Smooth muscle cell (in vitro differentiated cells): ENCODE results near the gene METAP1D. TPM values are rescaled to one million over a fixed set of nuclear protein-coding genes. Genes with fewer than 3 reads are reported as not detected.
A peak's percentile ranks its signal among the peaks of the same experiment; 100 is the strongest.

Source experiments
- DNase-seq: peaks from one replicate; lab custom pipeline; 2025; ENCODE audit not compliant: unreplicated experiment; lab: John Stamatoyannopoulos, UW
- H2AFZ ChIP-seq: fragments of 200-600 bp; sonication (generic); 2 replicates; pipeline ENCODE4 v1.6.0; 2016; ENCODE audit warnings: antibody characterized with exemption, low read depth, mild to moderate bottlenecking
- H3F3A ChIP-seq: fragments of 200-600 bp; sonication (generic); 2 replicates; pipeline ENCODE4 v1.6.0; 2017; ENCODE audit warnings: antibody characterized with exemption, low read depth
- H3K27ac ChIP-seq: fragments of 200-600 bp; sonication (generic); 2 replicates; pipeline ENCODE4 v1.5.1; 2016; ENCODE audit warnings: low read depth, mild to moderate bottlenecking
- H3K27me3 ChIP-seq: fragments of 200-600 bp; sonication (generic); 2 replicates; pipeline ENCODE4 v1.6.1; 2016; ENCODE audit warnings: low read depth, mild to moderate bottlenecking
- H3K36me3 ChIP-seq: fragments of 200-600 bp; sonication (generic); 2 replicates; pipeline ENCODE4 v1.5.1; 2016; ENCODE audit warnings: low read depth
- H3K4me1 ChIP-seq: fragments of 200-600 bp; sonication (generic); 2 replicates; pipeline ENCODE4 v1.5.1; 2016; ENCODE audit warnings: low read depth
- H3K4me2 ChIP-seq: fragments of 200-600 bp; sonication (generic); 2 replicates; pipeline ENCODE4 v1.6.0; 2016; ENCODE audit warnings: mild to moderate bottlenecking
- H3K4me3 ChIP-seq: fragments of 200-600 bp; sonication (generic); 2 replicates; pipeline ENCODE4 v1.5.1; 2016; ENCODE audit warnings: mild to moderate bottlenecking
- H3K79me2 ChIP-seq: fragments of 200-600 bp; sonication (generic); 2 replicates; pipeline ENCODE4 v1.6.0; 2016; ENCODE audit warnings: low read depth, mild to moderate bottlenecking
- H3K9ac ChIP-seq: fragments of 200-600 bp; sonication (generic); 2 replicates; pipeline ENCODE4 v1.6.0; 2016; ENCODE audit warnings: low read depth
- H3K9me3 ChIP-seq: fragments of 200-600 bp; sonication (generic); replicated peaks from 2 replicates; pipeline ENCODE4 v1.5.1; 2016; ENCODE audit warnings: low read depth
- H4K20me1 ChIP-seq: fragments of 200-600 bp; sonication (generic); 2 replicates; pipeline ENCODE4 v1.6.0; 2016; ENCODE audit warnings: low read depth
- WGBS: methylation state at CpG from one replicate; pipeline ENCODE4 v1.1.7; 2016; ENCODE audit warnings: low lambda C conversion rate; 5-methylcytosine and 5-hydroxymethylcytosine counted together
- polyA plus RNA-seq: library from polyadenylated mRNA; unstranded; fragments of >200 nt; fragmentation: Nextera tagmentation; extraction: Ambion mirVana; gene quantifications from 2 replicates; pipeline ENCODE4 v1.2.1, GENCODE V29; 2016
- total RNA-seq: library from RNA; depleted of rRNA; stranded (reverse); fragments of >200 nt; gene quantifications from 2 replicates; pipeline ENCODE4 v1.2.3, GENCODE V29; 2014
- TF ChIP-seq, protein P1 (sequence below): fragments of 200-600 bp; sonication (generic); IDR thresholded peaks from 2 replicates; pipeline ENCODE4 v1.5.1; 2017; ENCODE audit warnings: borderline replicate concordance, mild to moderate bottlenecking, antibody characterized with exemption; ENCODE audit not compliant: insufficient read depth, poor library complexity, severe bottlenecking

Gene METAP1D
- total and polyA plus RNA-seq, 2 experiments from 2014 or later: 5.9 to 7.5 TPM

DNA sequence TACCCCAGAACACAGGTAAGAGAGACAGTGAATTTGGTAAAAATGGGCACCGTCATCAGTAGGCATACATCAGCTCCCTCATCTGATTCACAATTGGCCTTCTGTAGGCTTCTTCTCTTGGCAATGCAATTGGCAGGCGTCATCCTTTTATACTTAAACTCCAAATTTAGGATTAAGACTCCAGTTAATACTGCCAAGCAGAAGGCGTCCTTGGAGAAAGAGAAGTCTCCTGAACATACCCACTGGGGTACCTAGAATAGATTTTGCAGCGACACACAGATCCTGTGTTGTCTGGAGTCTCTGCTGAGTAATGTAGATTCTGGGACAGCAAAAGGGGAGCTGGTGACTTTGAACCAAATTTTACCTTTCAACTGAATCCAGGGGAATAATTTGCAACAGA, 592 bp upstream of the METAP1D start:
- Histone ChIP-seq H3K9ac (no peak overlapping the region), H3K4me1 (peaks cover 8% of the 10 kb centered on the region), H3F3A (no peaks in the 10 kb centered on the region), H3K4me2 (peak overlapping the region; percentile 88), H3K36me3 (no peaks in the 10 kb centered on the region), H3K79me2 (no peaks in the 10 kb centered on the region), H3K27me3 (no peaks in the 10 kb centered on the region), H3K9me3 (no peaks in the 10 kb centered on the region), H3K4me3 (peak overlapping the region; percentile 64), H2AFZ (peak overlapping the region; percentile 98), H3K27ac (no peak overlapping the region), H4K20me1 (no peaks in the 10 kb centered on the region)
- 59% methylated on average over 4 of the region's 4 CpGs for WGBS
- TF ChIP-seq, protein P1, sequence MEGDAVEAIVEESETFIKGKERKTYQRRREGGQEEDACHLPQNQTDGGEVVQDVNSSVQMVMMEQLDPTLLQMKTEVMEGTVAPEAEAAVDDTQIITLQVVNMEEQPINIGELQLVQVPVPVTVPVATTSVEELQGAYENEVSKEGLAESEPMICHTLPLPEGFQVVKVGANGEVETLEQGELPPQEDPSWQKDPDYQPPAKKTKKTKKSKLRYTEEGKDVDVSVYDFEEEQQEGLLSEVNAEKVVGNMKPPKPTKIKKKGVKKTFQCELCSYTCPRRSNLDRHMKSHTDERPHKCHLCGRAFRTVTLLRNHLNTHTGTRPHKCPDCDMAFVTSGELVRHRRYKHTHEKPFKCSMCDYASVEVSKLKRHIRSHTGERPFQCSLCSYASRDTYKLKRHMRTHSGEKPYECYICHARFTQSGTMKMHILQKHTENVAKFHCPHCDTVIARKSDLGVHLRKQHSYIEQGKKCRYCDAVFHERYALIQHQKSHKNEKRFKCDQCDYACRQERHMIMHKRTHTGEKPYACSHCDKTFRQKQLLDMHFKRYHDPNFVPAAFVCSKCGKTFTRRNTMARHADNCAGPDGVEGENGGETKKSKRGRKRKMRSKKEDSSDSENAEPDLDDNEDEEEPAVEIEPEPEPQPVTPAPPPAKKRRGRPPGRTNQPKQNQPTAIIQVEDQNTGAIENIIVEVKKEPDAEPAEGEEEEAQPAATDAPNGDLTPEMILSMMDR: no peak
- DNase-seq: no peak

DNA sequence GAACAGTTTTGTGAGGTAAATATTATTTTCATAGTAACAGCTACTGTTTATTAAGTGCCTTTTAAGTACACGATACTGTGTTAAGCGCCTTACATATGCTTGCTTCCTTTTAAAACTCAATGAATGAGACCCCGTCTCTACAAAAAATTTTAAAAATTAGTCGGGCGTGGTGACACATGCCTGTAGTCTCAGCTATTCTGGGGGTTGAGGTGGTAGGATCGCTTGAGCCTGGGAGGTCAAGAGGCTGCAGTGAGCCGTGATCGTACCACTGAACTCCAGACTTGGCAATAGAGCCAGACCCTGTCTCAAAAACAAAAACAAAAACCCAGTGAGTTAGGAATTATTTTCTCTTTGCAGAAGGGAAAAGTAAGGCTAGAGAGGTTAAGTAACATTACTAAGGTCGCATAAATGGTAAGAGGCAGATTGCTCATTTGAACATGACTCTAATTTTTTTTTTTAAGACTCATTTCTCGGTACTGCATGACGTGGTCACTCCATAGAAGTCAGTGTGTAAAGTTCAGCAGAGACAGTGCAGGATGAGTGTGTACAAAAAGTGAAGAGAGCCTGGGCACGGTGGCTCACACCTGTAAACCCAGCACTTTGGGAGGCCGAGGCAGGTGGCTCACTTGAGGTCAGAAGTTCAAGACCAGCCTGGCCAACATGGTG, 1.1 kb downstream of the METAP1D start:
- TF ChIP-seq, protein P1: no peak
- Histone ChIP-seq H3K27ac (no peak overlapping the region), H3K9ac (peak overlapping the region; percentile 70)

DNA sequence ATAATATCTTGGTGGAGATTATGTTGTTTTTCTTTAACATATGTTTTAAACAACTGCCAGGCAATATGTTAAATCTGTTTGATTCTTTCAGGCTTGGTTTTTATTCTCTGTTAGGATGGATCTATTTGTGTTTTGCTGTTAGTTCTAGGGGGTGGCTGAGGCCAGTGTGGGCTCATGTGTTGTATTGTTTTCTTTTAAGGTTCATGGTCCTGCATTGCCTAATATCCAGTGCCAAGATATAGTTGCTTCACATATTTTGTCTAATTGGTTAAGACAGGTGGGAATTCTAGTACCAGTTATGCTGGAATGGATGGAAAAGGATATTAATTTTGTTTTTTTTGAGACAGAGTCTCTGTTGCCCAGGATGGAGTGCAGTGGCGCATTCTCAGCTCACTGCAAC, 7.6 kb downstream of the METAP1D start:
- H3K27ac ChIP-seq: no peak overlapping the region
- H4K20me1 ChIP-seq: no peaks in the 10 kb centered on the region
- 100% methylated on average over 1 of the region's 1 CpG for WGBS
- H3K36me3 ChIP-seq: no peaks in the 10 kb centered on the region
- no peaks in the 10 kb centered on the region for H3F3A ChIP-seq
- H3K79me2 ChIP-seq: no peaks in the 10 kb centered on the region
- no peak overlapping the region for H3K9ac ChIP-seq
- no peak overlapping the region for H3K4me3 ChIP-seq
- H2AFZ ChIP-seq: no peak overlapping the region
- DNase-seq: no peak
- no peak overlapping the region for H3K4me2 ChIP-seq
- H3K4me1 ChIP-seq: no peaks in the 10 kb centered on the region
- no peaks in the 10 kb centered on the region for H3K27me3 ChIP-seq
- TF ChIP-seq, protein P1: no peak
- H3K9me3 ChIP-seq: no peaks in the 10 kb centered on the region

More for the DNA sequence above, 1.1 kb downstream of the METAP1D start:
- no peaks in the 10 kb centered on the region for H3K79me2 ChIP-seq
- no peaks in the 10 kb centered on the region for H4K20me1 ChIP-seq
- no peaks in the 10 kb centered on the region for H3K27me3 ChIP-seq
- H3K36me3 ChIP-seq: no peaks in the 10 kb centered on the region
- H3K9me3 ChIP-seq: no peaks in the 10 kb centered on the region
- peak overlapping the region; percentile 98 for H2AFZ ChIP-seq
- H3F3A ChIP-seq: no peaks in the 10 kb centered on the region
- peak overlapping the region; percentile 88 for H3K4me2 ChIP-seq
- peak overlapping the region; percentile 64 for H3K4me3 ChIP-seq
- peaks cover 8% of the 10 kb centered on the region for H3K4me1 ChIP-seq
- WGBS: 93% methylated on average over 13 of the region's 13 CpGs
- DNase-seq: no peak

DNA sequence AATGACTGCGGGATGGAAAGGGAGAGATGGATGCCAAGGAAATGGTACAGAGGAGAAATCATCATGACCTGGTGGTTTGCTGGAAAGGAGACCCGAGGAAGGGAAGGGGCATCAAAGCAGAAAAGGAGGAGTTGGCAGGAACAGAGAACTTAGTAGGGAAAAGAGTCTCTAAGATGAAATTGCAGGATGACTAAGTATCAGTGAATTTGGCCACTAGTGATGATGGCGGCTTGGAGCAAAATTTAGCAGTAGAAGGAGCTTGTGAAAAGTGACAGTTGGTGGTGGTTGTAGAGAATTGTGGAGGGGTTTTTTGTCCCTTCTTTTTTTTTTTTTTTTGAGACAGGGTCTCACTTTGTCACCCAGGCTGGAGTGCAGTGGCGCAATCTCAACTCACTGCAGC, 10.1 kb downstream of the METAP1D start:
- WGBS: 91% methylated on average over 4 of the region's 4 CpGs
- Histone ChIP-seq H4K20me1 (no peaks in the 10 kb centered on the region), H3F3A (no peaks in the 10 kb centered on the region), H3K4me1 (no peaks in the 10 kb centered on the region), H3K36me3 (no peaks in the 10 kb centered on the region), H3K27me3 (no peaks in the 10 kb centered on the region), H3K27ac (no peak overlapping the region), H3K9ac (no peak overlapping the region), H3K4me2 (no peak overlapping the region), H3K79me2 (no peaks in the 10 kb centered on the region), H3K9me3 (no peaks in the 10 kb centered on the region), H2AFZ (no peak overlapping the region), H3K4me3 (no peak overlapping the region)
- TF ChIP-seq, protein P1: no peak
- no peak for DNase-seq
